GM23338 (cell line): Measurements from ENCODE around the gene CTNNAL1. TPM values are rescaled to one million over a fixed set of nuclear protein-coding genes. Genes with fewer than 3 reads are reported as not detected.

Experiments
- ATAC-seq: fragments of 200-7000 bp; cut with Tn5 transposase; 3 replicates; pipeline ENCODE4 v1.9.1; 2020
- DNase-seq: peaks from one replicate; pipeline ENCODE4 v3.0.0-alpha.2; 2015; ENCODE audit warnings: low spot score
- H2AFZ ChIP-seq: fragments of 200-600 bp; sonication (generic); 2 replicates; pipeline ENCODE4 v1.8.0; 2016; ENCODE audit warnings: antibody characterized with exemption, mild to moderate bottlenecking, moderate library complexity
- H3F3A ChIP-seq: fragments of 200-600 bp; sonication (generic); replicated peaks from 2 replicates; pipeline ENCODE4 v1.8.0; 2017; ENCODE audit warnings: antibody characterized with exemption, mixed run types, low read depth
- H3K27ac ChIP-seq: fragments of 200-600 bp; sonication (generic); 2 replicates; pipeline ENCODE4 v1.6.1; 2016; ENCODE audit warnings: low read depth
- H3K27me3 ChIP-seq: fragments of 200-600 bp; sonication (generic); 2 replicates; pipeline ENCODE4 v1.8.0; 2016; ENCODE audit warnings: mild to moderate bottlenecking, mixed run types, moderate library complexity; ENCODE audit not compliant: insufficient read depth
- H3K36me3 ChIP-seq: fragments of 200-600 bp; sonication (generic); 2 replicates; pipeline ENCODE4 v1.8.0; 2016; ENCODE audit warnings: mild to moderate bottlenecking; ENCODE audit not compliant: insufficient read depth
- H3K4me1 ChIP-seq: fragments of 200-600 bp; sonication (generic); 2 replicates; pipeline ENCODE4 v1.8.0; 2016; ENCODE audit warnings: mild to moderate bottlenecking, moderate library complexity; ENCODE audit not compliant: insufficient read depth
- H3K4me2 ChIP-seq: fragments of 200-600 bp; sonication (generic); 2 replicates; pipeline ENCODE4 v1.7.1; 2017; ENCODE audit warnings: mixed run types
- H3K4me3 ChIP-seq: fragments of 200-600 bp; sonication (generic); 2 replicates; pipeline ENCODE4 v1.6.1; 2016; ENCODE audit warnings: mixed run types
- H3K79me2 ChIP-seq: fragments of 200-600 bp; sonication (generic); replicated peaks from 2 replicates; pipeline ENCODE4 v1.8.0; 2017; ENCODE audit warnings: mild to moderate bottlenecking; ENCODE audit not compliant: insufficient read depth
- H3K9me2 ChIP-seq: fragments of 200-600 bp; sonication (generic); 2 replicates; pipeline ENCODE4 v1.8.0; 2017; ENCODE audit not compliant: insufficient read depth
- H4K20me1 ChIP-seq: fragments of 200-600 bp; sonication (generic); replicated peaks from 2 replicates; pipeline ENCODE4 v1.8.0; 2017; ENCODE audit warnings: mild to moderate bottlenecking; ENCODE audit not compliant: insufficient read depth
- H3K27ac Mint-ChIP-seq: 2 replicates; pipeline ENCODE4 v1.8.0; 2020; ENCODE audit warnings: inconsistent platforms, mild to moderate bottlenecking, moderate library complexity, mixed read lengths
- H3K27me3 Mint-ChIP-seq: 3 replicates; pipeline ENCODE4 v1.8.0; 2022; ENCODE audit warnings: low read depth, mild to moderate bottlenecking, moderate library complexity, mixed read lengths, inconsistent platforms; ENCODE audit not compliant: insufficient read depth, poor library complexity
- H3K36me3 Mint-ChIP-seq: 3 replicates; pipeline ENCODE4 v1.8.0; 2021; ENCODE audit warnings: low read depth, mild to moderate bottlenecking, inconsistent platforms, moderate library complexity, mixed read lengths
- H3K4me1 Mint-ChIP-seq: 3 replicates; pipeline ENCODE4 v1.8.0; 2020; ENCODE audit warnings: mild to moderate bottlenecking, inconsistent platforms, mixed read lengths
- H3K4me3 Mint-ChIP-seq: 3 replicates; pipeline ENCODE4 v1.8.0; 2021; ENCODE audit warnings: moderate library complexity, mild to moderate bottlenecking, inconsistent platforms, mixed read lengths
- H3K9me3 Mint-ChIP-seq: 3 replicates; pipeline ENCODE4 v1.8.0; 2020; ENCODE audit warnings: moderate library complexity, mild to moderate bottlenecking, inconsistent platforms, mixed read lengths
- CREB1 ChIP-seq: fragments of 250-450 bp; sonication (Bioruptor Pico); IDR thresholded peaks from 2 replicates; pipeline ENCODE4 v1.5.0; 2020; ENCODE audit warnings: low read depth, mild to moderate bottlenecking, moderate library complexity
- EZH2 ChIP-seq: fragments of 200-600 bp; sonication (generic); IDR thresholded peaks from one replicate; pipeline ENCODE4 v1.8.0; 2017; ENCODE audit warnings: antibody characterized with exemption, mild to moderate bottlenecking, low read depth; ENCODE audit not compliant: unreplicated experiment
- EZH2phosphoT487 ChIP-seq: fragments of 200-600 bp; sonication (generic); IDR thresholded peaks from one replicate; pipeline ENCODE4 v1.8.1; 2018; ENCODE audit warnings: antibody characterized with exemption; ENCODE audit not compliant: unreplicated experiment
- JUNB ChIP-seq: IDR thresholded peaks from one replicate; pipeline ENCODE4 v1.6.1; 2016; ENCODE audit warnings: antibody characterized with exemption; ENCODE audit not compliant: unreplicated experiment
- STAT1 ChIP-seq: IDR thresholded peaks from one replicate; pipeline ENCODE4 v1.6.1; 2016; ENCODE audit warnings: antibody characterized with exemption; ENCODE audit not compliant: unreplicated experiment
- ZNF331 ChIP-seq: fragments of 250-450 bp; sonication (Bioruptor Pico); IDR thresholded peaks from 2 replicates; pipeline ENCODE4 v1.5.0; 2020; ENCODE audit warnings: low read depth, mild to moderate bottlenecking, moderate library complexity
- polyA plus RNA-seq: library from polyadenylated mRNA; unstranded; fragments of >200 nt; fragmentation: Nextera tagmentation; extraction: Ambion mirVana; gene quantifications from 2 replicates; pipeline ENCODE4 v1.2.1, GENCODE V29; 2016
- total RNA-seq: library from RNA; depleted of rRNA; stranded (reverse); fragments of >200 nt; shearing (Covaris generic); gene quantifications from 2 replicates; pipeline ENCODE4 v1.2.3, GENCODE V29; 2014
- TF ChIP-seq, protein P1 (sequence below): fragments of 250-450 bp; sonication (Bioruptor Pico); IDR thresholded peaks from 2 replicates; pipeline ENCODE4 v1.5.0; 2020; ENCODE audit warnings: mild to moderate bottlenecking, moderate library complexity
- TF ChIP-seq, protein P2 (sequence below), 2 experiments: fragments of 200-600 bp in 1 of 2; sonication (generic) in 1 of 2; conservative IDR thresholded peaks; 2 replicates each; pipeline versions ENCODE4 v1.5.1 to v1.6.1; 2016 to 2017; ENCODE audit warnings: antibody characterized with exemption in 2 of 2, low read depth in 2 of 2, mild to moderate bottlenecking in 2 of 2, moderate library complexity in 1 of 2
- TF ChIP-seq, protein P3 (sequence below): IDR thresholded peaks from one replicate; pipeline ENCODE4 v1.6.1; 2018; ENCODE audit warnings: antibody characterized with exemption; ENCODE audit not compliant: unreplicated experiment

CTNNAL1 gene
- total and polyA plus RNA-seq, 2 experiments from 2014 or later = 63.0 to 211 TPM

DNA sequence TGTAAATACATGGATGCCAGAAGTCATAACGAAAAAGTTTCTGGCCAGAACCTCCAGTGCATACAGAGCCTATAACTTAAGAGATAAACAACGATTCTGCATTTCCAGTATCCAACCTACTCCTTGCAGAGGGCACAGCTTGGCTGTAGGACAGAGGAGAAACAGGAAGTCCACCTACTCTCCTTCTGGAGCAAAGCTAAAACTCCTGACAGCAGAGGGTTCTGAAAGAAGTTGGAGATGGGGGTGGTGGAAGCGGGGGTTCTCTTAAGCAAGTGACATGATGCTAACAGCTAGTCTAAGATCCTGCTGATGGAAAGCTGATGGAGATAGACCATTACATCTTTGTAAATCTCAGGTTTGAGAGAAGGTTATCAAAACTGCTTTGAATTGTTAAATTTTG, 35.5 kb upstream of the CTNNAL1 start (continued):
- TF ChIP-seq, protein P1, sequence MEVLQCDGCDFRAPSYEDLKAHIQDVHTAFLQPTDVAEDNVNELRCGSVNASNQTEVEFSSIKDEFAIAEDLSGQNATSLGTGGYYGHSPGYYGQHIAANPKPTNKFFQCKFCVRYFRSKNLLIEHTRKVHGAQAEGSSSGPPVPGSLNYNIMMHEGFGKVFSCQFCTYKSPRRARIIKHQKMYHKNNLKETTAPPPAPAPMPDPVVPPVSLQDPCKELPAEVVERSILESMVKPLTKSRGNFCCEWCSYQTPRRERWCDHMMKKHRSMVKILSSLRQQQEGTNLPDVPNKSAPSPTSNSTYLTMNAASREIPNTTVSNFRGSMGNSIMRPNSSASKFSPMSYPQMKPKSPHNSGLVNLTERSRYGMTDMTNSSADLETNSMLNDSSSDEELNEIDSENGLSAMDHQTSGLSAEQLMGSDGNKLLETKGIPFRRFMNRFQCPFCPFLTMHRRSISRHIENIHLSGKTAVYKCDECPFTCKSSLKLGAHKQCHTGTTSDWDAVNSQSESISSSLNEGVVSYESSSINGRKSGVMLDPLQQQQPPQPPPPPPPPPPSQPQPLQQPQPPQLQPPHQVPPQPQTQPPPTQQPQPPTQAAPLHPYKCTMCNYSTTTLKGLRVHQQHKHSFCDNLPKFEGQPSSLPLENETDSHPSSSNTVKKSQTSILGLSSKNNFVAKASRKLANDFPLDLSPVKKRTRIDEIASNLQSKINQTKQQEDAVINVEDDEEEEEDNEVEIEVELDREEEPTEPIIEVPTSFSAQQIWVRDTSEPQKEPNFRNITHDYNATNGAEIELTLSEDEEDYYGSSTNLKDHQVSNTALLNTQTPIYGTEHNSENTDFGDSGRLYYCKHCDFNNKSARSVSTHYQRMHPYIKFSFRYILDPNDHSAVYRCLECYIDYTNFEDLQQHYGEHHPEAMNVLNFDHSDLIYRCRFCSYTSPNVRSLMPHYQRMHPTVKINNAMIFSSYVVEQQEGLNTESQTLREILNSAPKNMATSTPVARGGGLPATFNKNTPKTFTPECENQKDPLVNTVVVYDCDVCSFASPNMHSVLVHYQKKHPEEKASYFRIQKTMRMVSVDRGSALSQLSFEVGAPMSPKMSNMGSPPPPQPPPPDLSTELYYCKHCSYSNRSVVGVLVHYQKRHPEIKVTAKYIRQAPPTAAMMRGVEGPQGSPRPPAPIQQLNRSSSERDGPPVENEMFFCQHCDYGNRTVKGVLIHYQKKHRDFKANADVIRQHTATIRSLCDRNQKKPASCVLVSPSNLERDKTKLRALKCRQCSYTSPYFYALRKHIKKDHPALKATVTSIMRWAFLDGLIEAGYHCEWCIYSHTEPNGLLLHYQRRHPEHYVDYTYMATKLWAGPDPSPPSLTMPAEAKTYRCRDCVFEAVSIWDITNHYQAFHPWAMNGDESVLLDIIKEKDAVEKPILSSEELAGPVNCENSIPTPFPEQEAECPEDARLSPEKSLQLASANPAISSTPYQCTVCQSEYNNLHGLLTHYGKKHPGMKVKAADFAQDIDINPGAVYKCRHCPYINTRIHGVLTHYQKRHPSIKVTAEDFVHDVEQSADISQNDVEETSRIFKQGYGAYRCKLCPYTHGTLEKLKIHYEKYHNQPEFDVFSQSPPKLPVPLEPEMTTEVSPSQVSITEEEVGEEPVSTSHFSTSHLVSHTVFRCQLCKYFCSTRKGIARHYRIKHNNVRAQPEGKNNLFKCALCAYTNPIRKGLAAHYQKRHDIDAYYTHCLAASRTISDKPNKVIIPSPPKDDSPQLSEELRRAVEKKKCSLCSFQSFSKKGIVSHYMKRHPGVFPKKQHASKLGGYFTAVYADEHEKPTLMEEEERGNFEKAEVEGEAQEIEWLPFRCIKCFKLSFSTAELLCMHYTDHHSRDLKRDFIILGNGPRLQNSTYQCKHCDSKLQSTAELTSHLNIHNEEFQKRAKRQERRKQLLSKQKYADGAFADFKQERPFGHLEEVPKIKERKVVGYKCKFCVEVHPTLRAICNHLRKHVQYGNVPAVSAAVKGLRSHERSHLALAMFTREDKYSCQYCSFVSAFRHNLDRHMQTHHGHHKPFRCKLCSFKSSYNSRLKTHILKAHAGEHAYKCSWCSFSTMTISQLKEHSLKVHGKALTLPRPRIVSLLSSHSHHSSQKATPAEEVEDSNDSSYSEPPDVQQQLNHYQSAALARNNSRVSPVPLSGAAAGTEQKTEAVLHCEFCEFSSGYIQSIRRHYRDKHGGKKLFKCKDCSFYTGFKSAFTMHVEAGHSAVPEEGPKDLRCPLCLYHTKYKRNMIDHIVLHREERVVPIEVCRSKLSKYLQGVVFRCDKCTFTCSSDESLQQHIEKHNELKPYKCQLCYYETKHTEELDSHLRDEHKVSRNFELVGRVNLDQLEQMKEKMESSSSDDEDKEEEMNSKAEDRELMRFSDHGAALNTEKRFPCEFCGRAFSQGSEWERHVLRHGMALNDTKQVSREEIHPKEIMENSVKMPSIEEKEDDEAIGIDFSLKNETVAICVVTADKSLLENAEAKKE (CRISPR knock-in tag) = no peak
- TF ChIP-seq EZH2 (no peak), STAT1 (no peak), JUNB (no peak), ZNF331 (CRISPR knock-in tag) (no peak)

DNA sequence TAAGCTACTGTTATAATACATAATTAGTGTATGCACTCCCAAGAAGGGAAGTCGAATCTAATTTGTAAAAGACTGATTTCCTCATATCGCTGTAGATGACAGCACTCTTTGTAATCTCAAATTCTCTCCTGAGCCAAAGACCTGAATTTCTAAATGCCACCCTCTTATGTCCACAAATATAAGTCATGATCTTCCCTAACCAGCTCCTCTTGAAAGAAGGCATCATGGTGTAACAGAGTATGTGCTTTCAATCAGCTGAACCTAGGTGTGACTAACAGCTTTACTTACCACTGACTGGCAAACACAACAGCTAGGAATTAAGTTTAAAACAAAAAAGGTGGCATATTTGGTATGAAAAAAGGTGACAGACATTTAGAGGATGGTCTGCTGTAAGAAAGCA, 34.0 kb upstream of the CTNNAL1 start:
- H3K36me3 Mint-ChIP-seq = peaks cover 81% of the 10 kb centered on the region
- Histone ChIP-seq H4K20me1 (peaks cover 7% of the 10 kb centered on the region), H3K27ac (no peak overlapping the region), H3K4me2 (no peak overlapping the region), H3K79me2 (no peaks in the 10 kb centered on the region; the same call in 1 of the 2 replicates), H3K4me1 (no peaks in the 10 kb centered on the region), H3K27me3 (no peaks in the 10 kb centered on the region), H3F3A (no peaks in the 10 kb centered on the region), H2AFZ (no peak overlapping the region), H3K4me3 (no peak overlapping the region), H3K36me3 (peaks cover 59% of the 10 kb centered on the region), H3K9me2 (no peaks in the 10 kb centered on the region)
- no peaks in the 10 kb centered on the region for H3K9me3 Mint-ChIP-seq
- ATAC-seq (no peak), DNase-seq (no peak)
- no peak overlapping the region for H3K27ac Mint-ChIP-seq
- H3K4me1 Mint-ChIP-seq = no peaks in the 10 kb centered on the region
- no peaks in the 10 kb centered on the region for H3K27me3 Mint-ChIP-seq
- H3K4me3 Mint-ChIP-seq = no peak overlapping the region
- TF ChIP-seq CREB1 (CRISPR knock-in tag) (no peak), EZH2phosphoT487 (no peak), ZNF331 (CRISPR knock-in tag) (no peak), JUNB (no peak)
- TF ChIP-seq, protein P2, sequence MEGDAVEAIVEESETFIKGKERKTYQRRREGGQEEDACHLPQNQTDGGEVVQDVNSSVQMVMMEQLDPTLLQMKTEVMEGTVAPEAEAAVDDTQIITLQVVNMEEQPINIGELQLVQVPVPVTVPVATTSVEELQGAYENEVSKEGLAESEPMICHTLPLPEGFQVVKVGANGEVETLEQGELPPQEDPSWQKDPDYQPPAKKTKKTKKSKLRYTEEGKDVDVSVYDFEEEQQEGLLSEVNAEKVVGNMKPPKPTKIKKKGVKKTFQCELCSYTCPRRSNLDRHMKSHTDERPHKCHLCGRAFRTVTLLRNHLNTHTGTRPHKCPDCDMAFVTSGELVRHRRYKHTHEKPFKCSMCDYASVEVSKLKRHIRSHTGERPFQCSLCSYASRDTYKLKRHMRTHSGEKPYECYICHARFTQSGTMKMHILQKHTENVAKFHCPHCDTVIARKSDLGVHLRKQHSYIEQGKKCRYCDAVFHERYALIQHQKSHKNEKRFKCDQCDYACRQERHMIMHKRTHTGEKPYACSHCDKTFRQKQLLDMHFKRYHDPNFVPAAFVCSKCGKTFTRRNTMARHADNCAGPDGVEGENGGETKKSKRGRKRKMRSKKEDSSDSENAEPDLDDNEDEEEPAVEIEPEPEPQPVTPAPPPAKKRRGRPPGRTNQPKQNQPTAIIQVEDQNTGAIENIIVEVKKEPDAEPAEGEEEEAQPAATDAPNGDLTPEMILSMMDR (conservative IDR thresholded peaks at IDR 0.05; ENCODE audit: low read depth in 2 of 2) = no peak
- TF ChIP-seq, protein P3, sequence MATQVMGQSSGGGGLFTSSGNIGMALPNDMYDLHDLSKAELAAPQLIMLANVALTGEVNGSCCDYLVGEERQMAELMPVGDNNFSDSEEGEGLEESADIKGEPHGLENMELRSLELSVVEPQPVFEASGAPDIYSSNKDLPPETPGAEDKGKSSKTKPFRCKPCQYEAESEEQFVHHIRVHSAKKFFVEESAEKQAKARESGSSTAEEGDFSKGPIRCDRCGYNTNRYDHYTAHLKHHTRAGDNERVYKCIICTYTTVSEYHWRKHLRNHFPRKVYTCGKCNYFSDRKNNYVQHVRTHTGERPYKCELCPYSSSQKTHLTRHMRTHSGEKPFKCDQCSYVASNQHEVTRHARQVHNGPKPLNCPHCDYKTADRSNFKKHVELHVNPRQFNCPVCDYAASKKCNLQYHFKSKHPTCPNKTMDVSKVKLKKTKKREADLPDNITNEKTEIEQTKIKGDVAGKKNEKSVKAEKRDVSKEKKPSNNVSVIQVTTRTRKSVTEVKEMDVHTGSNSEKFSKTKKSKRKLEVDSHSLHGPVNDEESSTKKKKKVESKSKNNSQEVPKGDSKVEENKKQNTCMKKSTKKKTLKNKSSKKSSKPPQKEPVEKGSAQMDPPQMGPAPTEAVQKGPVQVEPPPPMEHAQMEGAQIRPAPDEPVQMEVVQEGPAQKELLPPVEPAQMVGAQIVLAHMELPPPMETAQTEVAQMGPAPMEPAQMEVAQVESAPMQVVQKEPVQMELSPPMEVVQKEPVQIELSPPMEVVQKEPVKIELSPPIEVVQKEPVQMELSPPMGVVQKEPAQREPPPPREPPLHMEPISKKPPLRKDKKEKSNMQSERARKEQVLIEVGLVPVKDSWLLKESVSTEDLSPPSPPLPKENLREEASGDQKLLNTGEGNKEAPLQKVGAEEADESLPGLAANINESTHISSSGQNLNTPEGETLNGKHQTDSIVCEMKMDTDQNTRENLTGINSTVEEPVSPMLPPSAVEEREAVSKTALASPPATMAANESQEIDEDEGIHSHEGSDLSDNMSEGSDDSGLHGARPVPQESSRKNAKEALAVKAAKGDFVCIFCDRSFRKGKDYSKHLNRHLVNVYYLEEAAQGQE = no peak
